ENCODE results near the gene ANKRD18B.
"Not testable (repeated sequence)": the region's sequence is repeated elsewhere in the genome, so short reads cannot be mapped to it uniquely, and the experiment has no call there.

DNA sequence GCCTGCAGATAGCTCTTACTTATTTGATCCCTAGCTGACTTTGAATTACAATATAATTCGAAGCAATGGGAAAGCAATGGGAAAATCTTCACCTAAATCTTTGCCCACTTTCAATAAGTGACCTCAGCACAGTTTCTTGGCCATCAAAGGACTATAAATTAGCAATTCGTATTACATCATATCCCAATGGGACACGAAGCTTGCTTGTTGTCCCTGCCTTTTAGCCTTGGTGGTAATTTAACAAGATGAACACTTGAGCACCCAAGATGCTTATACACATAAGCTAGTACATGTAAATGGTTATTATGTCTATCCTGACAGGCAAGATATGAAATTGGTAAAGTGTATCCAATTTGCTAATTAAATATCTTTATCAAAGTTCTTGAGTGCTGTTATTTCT is 9.9 kb downstream of the ANKRD18B start:
- TF ChIP-seq, protein P1, sequence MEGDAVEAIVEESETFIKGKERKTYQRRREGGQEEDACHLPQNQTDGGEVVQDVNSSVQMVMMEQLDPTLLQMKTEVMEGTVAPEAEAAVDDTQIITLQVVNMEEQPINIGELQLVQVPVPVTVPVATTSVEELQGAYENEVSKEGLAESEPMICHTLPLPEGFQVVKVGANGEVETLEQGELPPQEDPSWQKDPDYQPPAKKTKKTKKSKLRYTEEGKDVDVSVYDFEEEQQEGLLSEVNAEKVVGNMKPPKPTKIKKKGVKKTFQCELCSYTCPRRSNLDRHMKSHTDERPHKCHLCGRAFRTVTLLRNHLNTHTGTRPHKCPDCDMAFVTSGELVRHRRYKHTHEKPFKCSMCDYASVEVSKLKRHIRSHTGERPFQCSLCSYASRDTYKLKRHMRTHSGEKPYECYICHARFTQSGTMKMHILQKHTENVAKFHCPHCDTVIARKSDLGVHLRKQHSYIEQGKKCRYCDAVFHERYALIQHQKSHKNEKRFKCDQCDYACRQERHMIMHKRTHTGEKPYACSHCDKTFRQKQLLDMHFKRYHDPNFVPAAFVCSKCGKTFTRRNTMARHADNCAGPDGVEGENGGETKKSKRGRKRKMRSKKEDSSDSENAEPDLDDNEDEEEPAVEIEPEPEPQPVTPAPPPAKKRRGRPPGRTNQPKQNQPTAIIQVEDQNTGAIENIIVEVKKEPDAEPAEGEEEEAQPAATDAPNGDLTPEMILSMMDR (IDR thresholded peaks at IDR 0.05; ENCODE audit: low read length): not testable (repeated sequence)
- not testable (repeated sequence) for TF ChIP-seq EZH2 (optimal IDR thresholded peaks at IDR 0.05; ENCODE audit: low read depth, low read length)
